HEK293 (cell line): ENCODE data around the gene SBNO2.

Experiments used
- HOXA7 ChIP-seq: sonication (generic); formaldehyde crosslinking; IDR thresholded peaks from 2 replicates; pipeline ENCODE4 v1.8.1; 2022; ENCODE audit warnings: missing genetic modification reagents, borderline replicate concordance
- IKZF3 ChIP-seq: fragments of 450-650 bp; IDR thresholded peaks from 2 replicates; pipeline ENCODE4 v1.5.0; 2018; ENCODE audit warnings: missing biosample characterization, mild to moderate bottlenecking, missing genetic modification characterization, moderate library complexity
- ZNF335 ChIP-seq: fragments of 450-650 bp; formaldehyde crosslinking; conservative IDR thresholded peaks from 2 replicates; pipeline ENCODE4 v1.5.1; 2016; ENCODE audit warnings: missing biosample characterization, missing genetic modification characterization
- TF ChIP-seq, protein P1 (sequence below): fragments of 450-650 bp; formaldehyde crosslinking; IDR thresholded peaks from 2 replicates; pipeline ENCODE4 v1.5.1; 2016; ENCODE audit warnings: missing biosample characterization, missing genetic modification characterization

DNA sequence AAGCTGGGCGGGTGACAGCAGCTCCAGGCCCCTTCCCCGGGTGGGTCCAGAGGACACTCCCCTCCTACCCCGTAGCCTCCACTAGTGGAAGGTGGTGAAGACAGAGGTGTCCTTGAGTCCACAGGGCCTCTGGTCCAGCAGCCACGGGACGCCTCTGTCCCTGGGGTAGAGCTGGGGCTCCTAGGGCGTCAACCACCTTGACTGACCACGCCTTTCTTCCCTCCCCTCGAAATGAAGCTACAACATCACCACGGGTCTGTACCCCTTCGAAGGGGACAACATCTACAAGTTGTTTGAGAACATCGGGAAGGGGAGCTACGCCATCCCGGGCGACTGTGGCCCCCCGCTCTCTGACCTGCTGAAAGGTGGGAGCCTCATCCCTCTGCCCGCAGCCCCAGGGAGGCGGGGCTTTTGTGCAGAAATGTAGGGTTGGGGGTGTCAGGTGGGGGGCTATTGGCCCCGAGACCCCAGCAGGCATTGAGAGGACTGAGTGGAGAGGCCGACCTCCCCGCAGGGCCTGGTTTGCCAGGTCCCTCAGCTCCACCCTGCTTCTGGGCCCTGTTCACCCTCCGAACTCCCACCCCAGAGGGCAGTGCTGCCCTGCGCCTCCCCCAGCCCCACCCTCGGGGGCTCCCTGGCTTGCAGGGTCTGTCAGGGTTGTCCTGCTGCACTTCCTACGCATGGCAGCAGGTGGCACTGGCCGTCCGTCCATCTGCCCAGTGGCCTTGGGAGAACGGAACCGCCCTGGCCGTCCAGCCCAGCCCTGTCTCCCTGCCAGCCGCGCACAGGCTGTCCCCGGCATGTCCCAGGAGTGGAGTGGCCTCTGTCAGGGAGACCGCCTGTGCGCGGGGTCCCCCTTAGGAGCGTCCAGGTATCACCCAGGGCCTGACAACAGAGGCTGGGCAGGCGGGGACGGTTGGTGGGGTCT, 47.2 kb upstream of the SBNO2 start:
- TF ChIP-seq IKZF3 (tag by site-specific recombination) = no peak
- TF ChIP-seq HOXA7 (CRISPR knock-in tag) = no peak
- TF ChIP-seq, protein P1, sequence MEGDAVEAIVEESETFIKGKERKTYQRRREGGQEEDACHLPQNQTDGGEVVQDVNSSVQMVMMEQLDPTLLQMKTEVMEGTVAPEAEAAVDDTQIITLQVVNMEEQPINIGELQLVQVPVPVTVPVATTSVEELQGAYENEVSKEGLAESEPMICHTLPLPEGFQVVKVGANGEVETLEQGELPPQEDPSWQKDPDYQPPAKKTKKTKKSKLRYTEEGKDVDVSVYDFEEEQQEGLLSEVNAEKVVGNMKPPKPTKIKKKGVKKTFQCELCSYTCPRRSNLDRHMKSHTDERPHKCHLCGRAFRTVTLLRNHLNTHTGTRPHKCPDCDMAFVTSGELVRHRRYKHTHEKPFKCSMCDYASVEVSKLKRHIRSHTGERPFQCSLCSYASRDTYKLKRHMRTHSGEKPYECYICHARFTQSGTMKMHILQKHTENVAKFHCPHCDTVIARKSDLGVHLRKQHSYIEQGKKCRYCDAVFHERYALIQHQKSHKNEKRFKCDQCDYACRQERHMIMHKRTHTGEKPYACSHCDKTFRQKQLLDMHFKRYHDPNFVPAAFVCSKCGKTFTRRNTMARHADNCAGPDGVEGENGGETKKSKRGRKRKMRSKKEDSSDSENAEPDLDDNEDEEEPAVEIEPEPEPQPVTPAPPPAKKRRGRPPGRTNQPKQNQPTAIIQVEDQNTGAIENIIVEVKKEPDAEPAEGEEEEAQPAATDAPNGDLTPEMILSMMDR (tag by site-specific recombination) = peak; percentile 67
- TF ChIP-seq ZNF335 = no peak
